ENCODE results near the gene ACOD1. TPM values are rescaled to one million over a fixed set of nuclear protein-coding genes. Genes with fewer than 3 reads are reported as not detected.
A peak's percentile ranks its signal among the peaks of the same experiment; 100 is the strongest.
"Not testable (repeated sequence)": the region's sequence is repeated elsewhere in the genome, so short reads cannot be mapped to it uniquely, and the experiment has no call there.

ACOD1 gene
- total RNA-seq, 4 donors from 2014 or later: 0.32 TPM; not detected in 3

DNA sequence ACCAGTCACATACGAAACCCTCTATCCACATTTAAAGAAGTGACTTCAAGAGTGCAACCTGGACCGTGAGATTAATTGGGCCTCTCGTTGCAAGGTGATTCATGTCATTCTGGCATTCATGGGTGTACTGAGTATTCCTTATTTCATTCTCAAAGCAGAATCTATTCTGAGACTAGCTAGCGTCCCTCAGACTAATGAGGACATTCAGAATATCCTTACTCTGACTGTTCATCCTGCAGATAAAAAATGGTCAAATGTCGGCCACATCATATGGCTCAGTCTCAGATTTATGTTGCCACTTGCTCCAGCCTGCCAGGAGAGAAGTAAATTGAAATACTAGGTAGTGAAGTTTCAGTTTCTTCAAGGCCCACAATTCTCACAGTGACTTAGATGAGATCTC lies 7.3 kb downstream of the ACOD1 start:
- in situ Hi-C loops (cut with MboI; ENCODE audit: low pct_ligation_motif_present in 1 of 4, low pct_unique_long_range_greater_than_20kb in 1 of 4, low sequenced_read_pairs in 3 of 4): no loop called here
- Histone ChIP-seq H3K27ac (no peak overlapping the region), H3K9me3 (peaks cover 8 to 11% of the 10 kb centered on the region in 2 donors), H3K4me1 (no peaks in the 10 kb centered on the region), H3K4me3 (no peak overlapping the region), H3K27me3 (no peaks in the 10 kb centered on the region), H3K36me3 (no peaks in the 10 kb centered on the region)
- TF ChIP-seq POLR2A (IDR thresholded peaks at IDR 0.05): no peak
- TF ChIP-seq, protein P1, sequence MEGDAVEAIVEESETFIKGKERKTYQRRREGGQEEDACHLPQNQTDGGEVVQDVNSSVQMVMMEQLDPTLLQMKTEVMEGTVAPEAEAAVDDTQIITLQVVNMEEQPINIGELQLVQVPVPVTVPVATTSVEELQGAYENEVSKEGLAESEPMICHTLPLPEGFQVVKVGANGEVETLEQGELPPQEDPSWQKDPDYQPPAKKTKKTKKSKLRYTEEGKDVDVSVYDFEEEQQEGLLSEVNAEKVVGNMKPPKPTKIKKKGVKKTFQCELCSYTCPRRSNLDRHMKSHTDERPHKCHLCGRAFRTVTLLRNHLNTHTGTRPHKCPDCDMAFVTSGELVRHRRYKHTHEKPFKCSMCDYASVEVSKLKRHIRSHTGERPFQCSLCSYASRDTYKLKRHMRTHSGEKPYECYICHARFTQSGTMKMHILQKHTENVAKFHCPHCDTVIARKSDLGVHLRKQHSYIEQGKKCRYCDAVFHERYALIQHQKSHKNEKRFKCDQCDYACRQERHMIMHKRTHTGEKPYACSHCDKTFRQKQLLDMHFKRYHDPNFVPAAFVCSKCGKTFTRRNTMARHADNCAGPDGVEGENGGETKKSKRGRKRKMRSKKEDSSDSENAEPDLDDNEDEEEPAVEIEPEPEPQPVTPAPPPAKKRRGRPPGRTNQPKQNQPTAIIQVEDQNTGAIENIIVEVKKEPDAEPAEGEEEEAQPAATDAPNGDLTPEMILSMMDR (IDR thresholded peaks at IDR 0.05): no peak
- no peak for TF ChIP-seq POLR2AphosphoS5 (IDR thresholded peaks at IDR 0.05)
- TF ChIP-seq EP300 (IDR thresholded peaks at IDR 0.05; ENCODE audit: low read depth): no peak
- 79 to 90% methylated on average over 4 to 5 of the region's 5 CpGs for WGBS, 2 donors (ENCODE audit: low coverage in 1 of 2)
- no peak for DNase-seq
- intact Hi-C loops (cut with DNase I; ENCODE audit: low total_unique reads): no loop called here

DNA sequence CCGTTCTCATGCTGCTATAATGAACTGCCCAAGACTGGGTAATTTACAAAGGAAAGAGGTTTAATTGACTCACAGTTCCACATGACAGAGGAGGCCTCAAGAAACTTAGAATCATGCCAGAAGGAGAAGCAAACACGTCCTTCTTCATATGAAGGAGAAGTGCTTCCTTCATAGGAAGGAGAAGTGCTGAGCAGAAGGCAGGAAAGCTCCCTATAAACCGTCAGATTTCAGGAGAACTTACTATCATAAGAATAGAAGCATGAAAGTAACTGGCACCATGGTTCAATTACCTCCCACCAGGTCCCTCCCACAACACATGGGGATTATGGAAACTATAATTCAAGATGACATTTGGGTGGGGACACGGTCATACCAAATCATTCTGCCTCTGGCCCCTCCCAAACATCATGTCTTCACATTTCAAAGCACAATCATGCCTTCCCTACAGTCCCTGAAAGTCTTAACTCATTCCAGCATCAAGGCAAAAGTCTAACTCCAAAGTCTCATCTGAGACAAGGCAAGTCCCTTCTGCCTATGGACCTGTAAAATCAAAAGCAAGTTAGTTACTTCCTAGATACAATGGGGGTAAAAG lies 10.6 kb downstream of the ACOD1 start:
- in situ Hi-C loops (cut with MboI; ENCODE audit: low pct_ligation_motif_present in 1 of 4, low pct_unique_long_range_greater_than_20kb in 1 of 4, low sequenced_read_pairs in 3 of 4): no loop called here
- H3K9me3 ChIP-seq: peaks cover 8 to 11% of the 10 kb centered on the region in 2 donors
- DNase-seq: no peak
- H3K36me3 ChIP-seq: no peaks in the 10 kb centered on the region
- H3K4me3 ChIP-seq: no peak overlapping the region
- TF ChIP-seq, protein P1 (IDR thresholded peaks at IDR 0.05): no peak
- TF ChIP-seq EP300 (IDR thresholded peaks at IDR 0.05; ENCODE audit: low read depth) (no peak), POLR2A (IDR thresholded peaks at IDR 0.05) (no peak), POLR2AphosphoS5 (IDR thresholded peaks at IDR 0.05) (no peak)
- H3K27me3 ChIP-seq: no peaks in the 10 kb centered on the region
- 66 to 100% methylated on average over 1 to 4 of the region's 4 CpGs for WGBS, 2 donors (ENCODE audit: low coverage in 1 of 2)
- H3K27ac ChIP-seq: no peak overlapping the region
- H3K4me1 ChIP-seq: no peaks in the 10 kb centered on the region
- intact Hi-C loops (cut with DNase I; ENCODE audit: low total_unique reads): no loop called here

DNA sequence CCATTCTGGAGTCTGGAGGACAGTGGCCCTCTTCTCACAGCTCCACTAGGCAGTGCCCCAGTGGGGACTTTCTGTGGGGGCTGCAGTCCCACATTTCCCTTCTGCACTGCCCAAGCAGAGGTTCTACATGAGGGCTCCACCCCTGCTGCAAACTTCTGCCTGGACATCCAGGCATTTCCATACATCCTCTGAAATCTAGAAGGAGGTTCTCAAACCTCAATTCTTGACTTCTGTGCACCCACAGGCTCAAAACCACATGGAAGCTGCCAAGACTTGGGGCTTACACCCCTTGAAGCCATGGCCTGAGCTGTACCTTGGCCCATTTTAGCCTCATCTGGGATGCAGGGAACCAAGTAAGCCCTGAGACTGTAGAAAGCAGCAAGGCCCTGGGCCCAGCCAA lies 11.4 kb downstream of the ACOD1 start:
- H3K9me3 ChIP-seq: peaks cover 8 to 11% of the 10 kb centered on the region in 2 donors
- H3K4me1 ChIP-seq; H3K27me3 ChIP-seq; DNase-seq; H3K4me3 ChIP-seq; H3K27ac ChIP-seq; H3K36me3 ChIP-seq; intact Hi-C loops (cut with DNase I; ENCODE audit: low total_unique reads); in situ Hi-C loops (cut with MboI; ENCODE audit: low pct_ligation_motif_present in 1 of 4, low pct_unique_long_range_greater_than_20kb in 1 of 4, low sequenced_read_pairs in 3 of 4): not testable (repeated sequence)

DNA sequence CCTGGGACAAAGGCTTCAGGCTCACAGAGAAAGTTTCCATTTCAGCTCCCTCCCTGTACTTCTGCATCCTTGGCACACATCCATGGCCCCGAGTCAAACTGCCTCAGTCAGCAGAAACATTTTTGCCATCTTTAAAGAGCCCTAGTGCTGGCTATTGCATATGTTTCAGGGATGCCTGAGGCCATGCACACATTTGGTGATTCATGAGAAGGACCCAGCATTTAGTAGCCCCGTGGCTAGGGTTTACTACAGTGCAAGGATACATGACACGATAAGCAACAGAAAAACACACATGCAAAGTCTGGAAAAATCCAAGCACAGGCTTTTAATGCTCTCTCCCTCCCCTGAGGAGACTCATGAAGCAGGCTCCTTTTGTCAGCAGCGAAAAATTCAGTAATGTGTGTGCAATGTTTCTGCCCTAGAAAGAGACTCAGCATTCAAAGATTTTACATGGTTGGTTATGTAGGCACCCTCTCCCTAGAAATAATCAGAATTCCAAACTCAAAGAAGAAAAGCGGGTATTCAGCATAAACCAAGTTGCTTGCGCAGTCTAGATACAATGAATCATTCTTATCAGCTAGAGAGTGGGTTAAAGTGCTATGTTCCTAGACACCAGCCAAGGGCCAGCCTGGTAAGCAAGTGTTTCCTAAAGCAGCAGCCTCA lies 17.6 kb downstream of the ACOD1 start:
- intact Hi-C loops (cut with DNase I; ENCODE audit: low total_unique reads) (no loop called here), in situ Hi-C loops (cut with MboI; ENCODE audit: low pct_ligation_motif_present in 1 of 4, low pct_unique_long_range_greater_than_20kb in 1 of 4, low sequenced_read_pairs in 3 of 4) (no loop called here)
- 59 to 100% methylated on average over 1 to 6 of the region's 6 CpGs for WGBS, 2 donors (ENCODE audit: low coverage in 1 of 2)
- peaks cover 3% of the 10 kb centered on the region for H3K27me3 ChIP-seq
- no peaks in the 10 kb centered on the region for H3K9me3 ChIP-seq
- peaks cover 0 to 7% (median 0%) of the 10 kb centered on the region in 4 donors for H3K4me1 ChIP-seq
- H3K36me3 ChIP-seq: no peaks in the 10 kb centered on the region
- no peak overlapping the region for H3K27ac ChIP-seq
- no peak overlapping the region for H3K4me3 ChIP-seq
- TF ChIP-seq, protein P1 (IDR thresholded peaks at IDR 0.05): no peak
- TF ChIP-seq EP300 (IDR thresholded peaks at IDR 0.05; ENCODE audit: low read depth) (no peak), POLR2A (IDR thresholded peaks at IDR 0.05) (no peak), POLR2AphosphoS5 (IDR thresholded peaks at IDR 0.05) (no peak)
- DNase-seq: peak; percentile 14
